ENCODE data around the gene PGRMC1. TPM values are rescaled to one million over a fixed set of nuclear protein-coding genes. Genes with fewer than 3 reads are reported as not detected.
A peak's percentile ranks its signal among the peaks of the same experiment; 100 is the strongest.

Gene PGRMC1
- total RNA-seq, 1 experiment from 2014 or later, result 368 TPM

DNA sequence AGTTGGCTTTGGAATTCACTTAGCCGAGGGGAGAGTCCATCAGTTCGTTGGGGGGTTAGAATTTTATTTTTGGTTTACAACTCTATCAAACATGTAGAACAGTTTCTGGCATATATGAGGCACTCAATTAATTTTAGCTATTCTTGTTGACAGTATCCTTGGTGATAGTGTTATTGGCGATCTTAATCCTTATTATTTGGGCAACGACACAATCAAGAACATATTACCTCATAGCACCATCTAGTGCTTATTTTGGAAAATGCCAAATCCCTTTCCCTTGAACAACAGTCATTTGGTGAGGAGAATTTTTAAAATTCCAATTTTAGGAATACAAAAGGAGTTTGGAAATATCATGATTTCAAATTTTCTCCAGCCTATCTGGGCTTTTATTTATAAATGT is 17.9 kb upstream of the PGRMC1 start:
- peak in 1 of 2 experiments; percentile 58 for DNase-seq
- Histone ChIP-seq H3K27ac (no peak overlapping the region), H3K27me3 (peaks cover 18% of the 10 kb centered on the region), H3K4me3 (no peak overlapping the region), H3K9me3 (replicated peaks) (no peaks in the 10 kb centered on the region), H3K36me3 (no peaks in the 10 kb centered on the region), H3K4me1 (no peaks in the 10 kb centered on the region)

DNA sequence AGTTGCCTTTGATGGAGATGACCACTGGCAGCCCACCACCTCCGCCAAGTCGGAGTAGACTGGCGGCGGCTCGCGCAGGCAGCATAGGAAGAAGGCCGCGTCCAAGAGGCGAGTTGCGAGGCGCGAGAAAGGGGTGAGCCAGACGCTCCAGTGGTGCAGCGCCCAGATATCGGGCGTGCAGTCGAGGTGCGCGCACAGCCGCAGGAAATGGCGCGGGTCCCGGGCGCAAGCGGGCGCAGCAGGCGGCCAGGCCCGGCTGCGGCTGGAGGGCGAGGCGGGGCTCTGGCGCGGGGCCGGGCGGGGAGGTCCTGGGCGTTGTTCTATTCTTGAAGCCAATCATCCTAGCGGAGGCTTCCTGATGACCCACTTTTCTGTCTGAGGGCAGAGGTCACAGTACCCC is 13.2 kb upstream of the PGRMC1 start:
- H3K36me3 ChIP-seq, result no peaks in the 10 kb centered on the region
- no peaks in the 10 kb centered on the region for H3K9me3 ChIP-seq (replicated peaks)
- no peak overlapping the region for H3K27ac ChIP-seq
- DNase-seq, result no peak
- H3K27me3 ChIP-seq, result no peaks in the 10 kb centered on the region; the same call in 1 of the 2 replicates
- H3K4me1 ChIP-seq, result no peaks in the 10 kb centered on the region
- no peak overlapping the region for H3K4me3 ChIP-seq

DNA sequence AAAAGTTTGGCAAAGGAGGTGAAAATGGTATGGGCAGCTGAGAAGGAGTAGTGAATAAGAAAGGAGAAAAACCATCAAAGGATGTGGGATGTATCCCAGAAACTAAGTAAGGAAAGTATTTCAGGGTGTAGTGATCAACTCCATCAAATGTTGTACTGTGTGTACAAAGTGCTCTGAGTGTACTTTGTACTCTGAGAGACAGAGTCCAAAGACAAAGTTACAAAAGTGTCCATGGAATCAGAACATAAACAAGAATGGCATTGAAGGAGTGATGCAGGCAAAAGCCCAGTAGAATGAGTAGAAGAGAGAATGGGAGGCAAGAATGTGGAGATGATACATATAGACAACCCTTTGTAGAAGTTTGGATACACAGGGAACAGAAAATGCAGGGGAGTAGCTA is 12.3 kb upstream of the PGRMC1 start:
- Histone ChIP-seq H3K4me1 (no peaks in the 10 kb centered on the region), H3K27ac (no peak overlapping the region), H3K27me3 (no peaks in the 10 kb centered on the region; the same call in 1 of the 2 replicates), H3K9me3 (replicated peaks) (no peaks in the 10 kb centered on the region), H3K36me3 (no peaks in the 10 kb centered on the region), H3K4me3 (no peak overlapping the region)
- no peak for DNase-seq

DNA sequence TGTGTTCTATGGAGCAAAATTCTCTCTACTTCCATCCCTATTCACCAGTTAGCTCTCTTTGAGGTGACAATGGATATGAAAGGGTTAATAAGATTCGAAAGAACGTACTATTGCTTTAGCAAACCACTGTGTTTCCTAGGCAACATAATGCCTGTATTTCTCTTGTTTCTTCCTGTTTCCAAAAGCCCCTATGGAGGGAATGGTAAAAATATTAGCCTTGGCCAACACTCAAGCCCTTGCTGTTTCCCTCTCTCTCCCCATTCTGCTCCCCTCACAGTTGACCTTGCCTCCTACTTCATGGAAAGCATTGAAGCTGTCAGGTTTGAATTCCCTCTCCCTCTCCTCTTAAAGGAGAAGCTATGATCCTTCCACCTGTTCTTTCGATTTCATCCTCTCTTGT is 9.6 kb upstream of the PGRMC1 start:
- Histone ChIP-seq H3K4me1 (no peaks in the 10 kb centered on the region), H3K4me3 (no peak overlapping the region), H3K9me3 (replicated peaks) (no peaks in the 10 kb centered on the region), H3K27ac (no peak overlapping the region), H3K27me3 (no peaks in the 10 kb centered on the region), H3K36me3 (no peaks in the 10 kb centered on the region)
- no peak for DNase-seq

DNA sequence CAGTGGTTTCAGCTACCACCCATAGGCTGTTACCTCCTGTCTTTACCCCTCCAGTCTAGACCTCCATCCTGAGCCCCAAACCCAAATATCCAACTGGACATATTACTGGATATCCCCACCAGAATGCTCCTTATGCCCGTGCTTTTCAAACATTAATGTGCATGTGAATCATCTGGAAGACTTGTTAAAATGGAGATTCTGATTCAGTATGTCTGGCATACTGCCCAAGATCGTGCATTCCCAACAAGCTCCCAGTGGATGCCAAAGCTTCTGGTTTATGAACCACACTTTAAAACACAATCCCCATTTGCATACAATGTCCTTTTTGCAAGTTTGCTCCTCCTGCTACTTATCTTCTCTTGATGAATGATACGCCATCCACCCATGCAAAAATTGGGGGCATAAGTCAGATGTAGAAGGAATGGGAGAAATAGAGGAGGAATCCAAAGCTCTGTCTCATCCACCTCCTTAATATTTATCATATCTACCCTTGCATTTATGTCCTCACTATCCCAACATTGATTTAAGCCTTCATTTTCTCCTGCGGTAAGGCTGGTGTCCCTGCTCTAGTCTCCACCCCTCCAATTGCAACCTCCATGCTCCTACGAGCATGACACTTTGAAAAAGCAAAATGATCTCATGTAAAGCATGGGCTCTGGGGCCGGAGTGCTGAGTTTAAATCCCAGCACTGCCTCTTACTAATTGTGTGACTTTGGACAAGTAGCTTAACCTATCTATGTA is 7.4 kb upstream of the PGRMC1 start:
- DNase-seq, result no peak
- no peaks in the 10 kb centered on the region for H3K36me3 ChIP-seq
- no peak overlapping the region for H3K4me3 ChIP-seq
- H3K27me3 ChIP-seq, result no peaks in the 10 kb centered on the region
- no peaks in the 10 kb centered on the region for H3K9me3 ChIP-seq (replicated peaks)
- H3K4me1 ChIP-seq, result no peaks in the 10 kb centered on the region
- H3K27ac ChIP-seq, result no peak overlapping the region

DNA sequence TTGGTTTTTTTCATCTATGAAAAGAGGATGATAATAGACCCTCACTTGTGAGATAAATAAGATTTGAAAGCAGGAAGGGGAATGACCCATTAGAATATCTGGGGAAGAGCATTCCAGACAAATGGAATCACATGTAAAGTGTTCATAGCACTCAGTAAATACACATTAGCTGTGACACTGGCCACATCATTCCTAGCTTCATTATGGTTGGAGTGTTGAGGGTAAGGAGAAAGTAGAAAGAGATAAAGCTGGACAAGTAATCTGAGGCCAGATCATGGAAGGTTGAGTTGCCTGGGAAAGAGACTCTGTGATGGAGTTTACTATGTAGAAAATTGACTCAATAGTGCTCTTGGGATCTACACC is 6.9 kb upstream of the PGRMC1 start:
- no peak overlapping the region for H3K27ac ChIP-seq
- no peaks in the 10 kb centered on the region for H3K4me1 ChIP-seq
- no peak overlapping the region for H3K4me3 ChIP-seq

DNA sequence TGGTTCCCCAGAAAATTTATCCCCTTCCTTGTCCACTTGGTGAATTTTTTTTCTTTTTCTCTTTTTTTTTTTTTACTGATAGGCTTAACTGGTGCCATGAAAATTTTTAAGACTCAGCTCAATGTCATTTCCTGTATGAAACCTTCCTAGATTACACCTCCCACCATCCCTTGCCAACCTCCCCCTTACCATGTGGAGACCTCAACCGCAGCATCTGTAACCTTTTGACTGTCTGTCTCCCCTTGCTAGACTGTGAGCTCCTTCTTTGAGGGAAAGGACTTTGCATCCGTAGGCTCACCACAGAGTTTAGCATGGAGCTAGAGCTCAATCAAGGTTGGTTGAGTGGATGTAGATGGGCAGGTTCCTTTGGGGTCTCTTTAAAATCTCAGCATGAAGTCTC is 5.2 kb upstream of the PGRMC1 start:
- H3K36me3 ChIP-seq, result no peaks in the 10 kb centered on the region
- H3K27me3 ChIP-seq, result peaks cover 10% of the 10 kb centered on the region
- no peaks in the 10 kb centered on the region for H3K9me3 ChIP-seq (replicated peaks)
- peaks cover 6% of the 10 kb centered on the region; the same call in 1 of the 2 replicates for H3K4me1 ChIP-seq
- H3K4me3 ChIP-seq, result no peak overlapping the region
- H3K27ac ChIP-seq, result no peak overlapping the region
- no peak for DNase-seq

More for the DNA sequence above, 6.9 kb upstream of the PGRMC1 start:
- H3K36me3 ChIP-seq, result no peaks in the 10 kb centered on the region
- H3K27me3 ChIP-seq, result no peaks in the 10 kb centered on the region
- no peak for DNase-seq
- no peaks in the 10 kb centered on the region for H3K9me3 ChIP-seq (replicated peaks)

DNA sequence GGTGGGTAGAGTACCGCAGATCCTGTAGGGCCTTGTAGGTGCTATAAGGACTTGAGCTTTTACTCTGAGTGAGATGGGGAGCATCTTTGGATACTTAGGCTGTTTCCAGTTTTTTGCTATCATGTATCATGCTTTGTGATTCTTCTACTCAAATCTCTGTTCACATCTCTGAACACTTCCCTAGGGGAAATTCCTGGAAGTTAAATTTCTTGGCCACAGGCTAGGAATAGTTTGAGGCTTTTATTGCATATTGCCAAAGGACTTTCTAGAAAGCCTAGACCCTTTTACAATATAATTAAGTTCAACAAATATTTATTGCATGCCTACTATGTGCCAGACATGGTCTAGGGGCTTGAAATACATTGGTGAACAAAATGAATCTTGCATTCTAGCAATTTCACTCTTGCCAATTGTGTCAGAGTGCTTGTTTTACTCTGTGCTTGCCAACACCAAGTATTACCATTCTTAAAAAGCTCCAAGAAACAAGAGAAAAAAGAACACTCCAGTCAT is 4.1 kb upstream of the PGRMC1 start:
- peaks cover 6% of the 10 kb centered on the region; the same call in 1 of the 2 replicates for H3K4me1 ChIP-seq

DNA sequence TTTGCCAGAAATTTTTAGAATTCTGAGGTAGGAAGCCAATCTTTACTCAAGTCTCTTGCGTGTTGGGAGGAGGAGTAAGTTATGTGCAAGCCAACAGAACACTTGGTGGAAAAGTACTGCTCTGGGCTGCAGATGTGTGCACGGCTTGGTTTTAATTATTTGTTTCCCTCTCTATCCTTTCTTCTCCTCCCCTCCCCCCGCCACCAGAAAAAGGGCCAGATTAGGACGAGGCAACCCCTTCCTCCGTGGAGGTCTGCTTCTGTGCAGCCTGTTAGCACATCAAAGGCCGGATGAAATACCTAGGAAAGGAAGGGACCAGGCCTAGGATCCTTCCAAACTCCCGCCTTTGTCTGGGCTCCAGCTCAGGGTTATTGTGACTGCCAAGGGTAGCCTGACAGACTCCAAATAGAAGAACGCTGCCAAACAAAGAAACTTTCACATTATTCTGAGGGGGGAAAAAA is 1.0 kb upstream of the PGRMC1 start:
- peaks cover 17% of the 10 kb centered on the region for H3K36me3 ChIP-seq
- no peak for DNase-seq
- no peak overlapping the region for H3K27ac ChIP-seq
- peaks cover 10% of the 10 kb centered on the region for H3K27me3 ChIP-seq
- H3K9me3 ChIP-seq (replicated peaks), result no peaks in the 10 kb centered on the region
- H3K4me1 ChIP-seq, result peaks cover 24% of the 10 kb centered on the region
- H3K4me3 ChIP-seq, result peak overlapping the region; percentile 85

More for the DNA sequence above, 4.1 kb upstream of the PGRMC1 start:
- H3K27ac ChIP-seq, result no peak overlapping the region
- H3K27me3 ChIP-seq, result peaks cover 10% of the 10 kb centered on the region
- H3K4me3 ChIP-seq, result no peak overlapping the region
- H3K9me3 ChIP-seq (replicated peaks), result no peaks in the 10 kb centered on the region
- no peaks in the 10 kb centered on the region for H3K36me3 ChIP-seq
- no peak for DNase-seq

DNA sequence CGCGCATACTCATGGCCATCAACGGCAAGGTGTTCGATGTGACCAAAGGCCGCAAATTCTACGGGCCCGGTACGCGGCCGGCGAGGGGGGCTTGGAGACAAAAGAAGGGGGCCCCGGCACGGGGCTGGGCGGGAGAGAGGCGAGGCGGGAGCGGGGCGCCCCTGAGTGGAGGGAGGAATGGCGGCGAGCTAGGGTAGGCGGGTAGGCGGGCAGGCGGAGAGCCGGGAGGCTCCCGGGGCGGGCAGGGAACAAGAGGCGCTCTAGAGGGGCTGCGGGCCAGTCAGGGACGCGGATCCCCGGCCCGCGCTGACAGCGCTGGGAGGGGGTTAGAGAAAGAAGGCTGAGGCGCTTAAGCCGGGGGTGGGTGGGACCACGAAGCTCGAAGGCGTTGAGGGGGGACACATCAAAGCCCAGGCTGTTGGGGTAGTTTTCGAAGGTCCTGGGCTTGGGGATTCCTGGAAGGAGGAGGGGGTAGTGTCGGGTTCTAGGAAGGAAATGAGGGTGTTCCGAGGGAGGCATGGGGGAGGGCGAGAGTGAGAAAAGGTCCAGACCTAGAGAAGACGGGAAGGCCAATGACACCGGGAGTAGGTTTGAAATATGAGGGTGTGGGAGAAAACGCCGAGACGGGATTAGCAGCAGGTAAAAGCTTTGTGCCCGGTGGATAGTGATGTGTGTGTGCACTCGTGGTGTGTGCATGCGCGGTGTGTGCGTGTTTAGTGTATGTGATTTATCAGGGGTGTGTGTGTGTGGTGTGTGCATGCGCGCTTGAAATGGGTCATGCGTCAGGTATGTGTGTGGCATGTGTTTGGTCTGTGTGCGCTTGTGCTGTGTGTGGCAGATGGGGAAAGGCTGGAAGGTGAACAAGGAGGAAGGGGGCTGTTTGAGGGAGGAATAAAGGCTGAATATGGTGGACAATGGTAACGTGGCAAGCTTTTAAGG is 807 bp downstream of the PGRMC1 start:
- peak overlapping the region; percentile 85 for H3K4me3 ChIP-seq
- peaks cover 24% of the 10 kb centered on the region for H3K4me1 ChIP-seq
- H3K27ac ChIP-seq, result peak overlapping the region; percentile 66
- H3K9me3 ChIP-seq (replicated peaks), result no peaks in the 10 kb centered on the region
- DNase-seq, result peak; percentile 59 to 63
- peaks cover 10% of the 10 kb centered on the region for H3K27me3 ChIP-seq
- H3K36me3 ChIP-seq, result peaks cover 36% of the 10 kb centered on the region

DNA sequence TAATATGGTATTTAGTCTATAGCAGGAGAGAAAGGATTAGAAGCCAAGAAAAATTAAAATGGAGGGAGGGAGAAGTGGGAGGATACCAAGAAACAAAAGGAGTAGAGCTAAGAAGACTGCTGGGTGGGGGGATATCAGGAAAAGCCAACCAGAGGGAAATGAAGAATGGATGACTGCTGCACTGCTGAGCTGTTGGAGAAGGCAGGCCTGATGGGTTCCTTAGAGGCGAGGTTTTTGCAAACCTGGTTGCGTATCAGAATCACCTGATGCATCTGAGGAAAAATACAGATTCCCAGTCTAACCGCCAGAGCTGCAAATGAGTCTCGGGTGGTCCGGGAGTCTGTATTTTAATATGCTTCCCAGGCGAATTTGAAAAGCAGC is 1.5 kb downstream of the PGRMC1 start:
- no peak for DNase-seq

DNA sequence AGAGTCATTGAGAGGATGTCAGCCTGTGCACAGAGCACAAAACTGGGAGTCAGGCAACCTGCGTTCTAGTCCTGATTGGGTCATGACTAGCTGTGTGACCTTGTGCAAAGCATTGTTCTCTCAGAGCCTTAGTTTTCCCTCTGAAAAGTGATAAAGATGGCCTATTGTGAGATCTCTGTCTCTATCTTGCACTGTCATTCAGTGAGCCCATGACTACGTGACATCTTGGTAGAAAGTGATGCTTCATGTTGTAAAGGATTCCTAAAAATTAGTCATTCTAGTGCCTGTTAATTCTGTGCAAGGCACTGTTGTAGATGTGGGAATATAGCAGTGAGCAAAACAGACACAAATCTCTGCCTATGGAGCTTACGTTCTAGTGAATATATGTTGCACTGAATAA is 2.5 kb downstream of the PGRMC1 start:
- Histone ChIP-seq H3K4me3 (no peak overlapping the region), H3K4me1 (peaks cover 24% of the 10 kb centered on the region), H3K9me3 (replicated peaks) (no peaks in the 10 kb centered on the region), H3K27me3 (peaks cover 10% of the 10 kb centered on the region), H3K27ac (no peak overlapping the region), H3K36me3 (peaks cover 52% of the 10 kb centered on the region)
- DNase-seq, result no peak

More for the DNA sequence above, 1.5 kb downstream of the PGRMC1 start:
- Histone ChIP-seq H3K4me1 (peaks cover 24% of the 10 kb centered on the region), H3K27me3 (peaks cover 10% of the 10 kb centered on the region), H3K4me3 (peak overlapping the region; percentile 85), H3K36me3 (peaks cover 42% of the 10 kb centered on the region), H3K9me3 (replicated peaks) (no peaks in the 10 kb centered on the region), H3K27ac (peak overlapping the region; percentile 66)

DNA sequence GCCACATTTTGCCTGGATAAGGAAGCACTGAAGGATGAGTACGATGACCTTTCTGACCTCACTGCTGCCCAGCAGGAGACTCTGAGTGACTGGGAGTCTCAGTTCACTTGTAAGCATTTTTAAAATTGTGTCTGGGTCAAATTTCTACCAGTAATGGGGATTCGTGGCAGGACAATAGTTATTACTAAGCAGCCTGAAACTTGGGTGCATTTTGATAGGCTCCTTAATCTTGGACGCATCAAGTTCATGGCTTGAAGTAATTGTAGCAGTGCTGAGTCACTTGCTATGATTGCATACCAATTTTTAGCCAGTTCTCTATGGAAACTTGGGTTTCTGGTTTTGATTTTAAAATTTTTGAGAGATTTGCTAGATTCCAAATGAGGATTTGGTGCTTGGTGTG is 4.3 kb downstream of the PGRMC1 start:
- Histone ChIP-seq H3K27me3 (peaks cover 3% of the 10 kb centered on the region), H3K4me3 (no peak overlapping the region), H3K4me1 (peaks cover 20% of the 10 kb centered on the region), H3K9me3 (replicated peaks) (no peaks in the 10 kb centered on the region), H3K36me3 (peaks cover 67% of the 10 kb centered on the region), H3K27ac (no peak overlapping the region)
- DNase-seq, result no peak

DNA sequence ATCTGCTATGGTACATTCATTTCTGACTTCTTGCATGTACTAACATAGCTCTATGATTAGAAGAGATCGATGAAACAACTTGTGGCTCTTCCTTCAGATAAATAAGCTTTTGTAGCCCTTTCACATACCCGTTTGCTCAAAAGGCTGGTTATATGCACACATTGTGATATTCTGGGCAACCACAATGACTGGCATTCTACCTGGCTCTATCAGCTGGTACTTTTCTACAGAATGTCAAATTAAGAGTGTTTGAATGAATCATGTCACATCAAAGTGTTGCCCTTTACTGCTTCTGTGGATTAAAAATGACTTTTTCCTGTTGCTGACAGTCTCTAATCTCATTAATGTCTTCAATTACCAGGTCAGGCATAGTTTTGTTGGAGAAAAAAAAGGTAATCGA is 11.6 kb downstream of the PGRMC1 start:
- peaks cover 41% of the 10 kb centered on the region for H3K36me3 ChIP-seq
- H3K9me3 ChIP-seq (replicated peaks), result no peaks in the 10 kb centered on the region
- peaks cover 21% of the 10 kb centered on the region for H3K4me1 ChIP-seq
- H3K27me3 ChIP-seq, result no peaks in the 10 kb centered on the region
- DNase-seq, result no peak
- no peak overlapping the region for H3K27ac ChIP-seq
- H3K4me3 ChIP-seq, result no peak overlapping the region

DNA sequence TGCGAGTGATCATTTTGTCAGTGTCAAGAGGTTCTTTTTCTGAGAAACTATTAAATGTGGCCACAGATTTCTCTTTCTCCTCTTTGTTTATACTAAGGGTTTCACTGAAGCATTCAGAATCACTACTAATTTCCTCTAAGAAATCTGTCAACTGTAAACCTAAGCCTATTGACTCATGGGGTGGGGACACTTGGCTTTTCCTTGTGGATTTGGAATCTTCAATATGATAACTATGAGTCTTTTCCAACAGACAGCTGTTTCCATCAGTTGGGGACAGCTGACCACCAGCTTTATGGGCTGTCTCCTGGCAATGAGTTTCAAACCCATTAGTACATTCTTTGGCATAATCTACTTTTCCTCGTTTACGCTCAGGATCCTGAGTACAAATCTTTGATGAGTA is 13.8 kb downstream of the PGRMC1 start:
- peaks cover 19% of the 10 kb centered on the region for H3K36me3 ChIP-seq
- no peak overlapping the region for H3K4me3 ChIP-seq
- H3K9me3 ChIP-seq (replicated peaks), result no peaks in the 10 kb centered on the region
- peak overlapping the region; percentile 34 for H3K27ac ChIP-seq
- H3K27me3 ChIP-seq, result no peaks in the 10 kb centered on the region
- DNase-seq, result peak; percentile 60 to 78
- H3K4me1 ChIP-seq, result peaks cover 21% of the 10 kb centered on the region

Measured in SJCRH30 (cell line).